GM18502 (cell line): ENCODE measurements around the gene TREM1.
A peak's percentile ranks its signal among the peaks of the same experiment; 100 is the strongest.
"Not testable (repeated sequence)": the region's sequence is repeated elsewhere in the genome, so short reads cannot be mapped to it uniquely, and the experiment has no call there.

Experiments
- ATAC-seq: cut with Tn5 transposase; IDR thresholded peaks from one replicate; pipeline ENCODE4 v1.9.1; 2021; ENCODE audit warnings: mild to moderate bottlenecking; ENCODE audit not compliant: unreplicated experiment, poor library complexity

Gene TREM1

DNA sequence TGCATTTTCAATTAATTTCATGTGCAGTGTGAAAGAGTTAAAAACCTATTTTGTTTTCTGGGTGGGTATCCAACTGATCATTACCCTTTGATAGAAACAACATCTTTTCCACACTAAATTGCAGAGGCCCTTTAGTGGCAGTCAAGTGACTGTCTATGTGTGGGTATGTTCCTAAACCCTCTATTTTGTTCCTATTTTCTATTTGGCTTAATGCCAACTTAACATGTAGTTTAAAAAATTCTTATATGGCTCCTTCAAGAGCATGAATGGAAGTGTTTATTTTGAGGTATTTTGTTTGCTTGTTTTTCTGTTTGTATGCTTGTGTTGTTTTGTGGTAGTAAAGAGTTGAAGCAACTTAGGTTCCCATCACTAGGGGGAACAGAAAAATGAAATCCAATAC is 19.9 kb downstream of the TREM1 start:
- no peak for ATAC-seq

- ATAC-seq = no peak
Measured at GRCh38 chr6:41263267-41263666, 23.2 kb downstream of the TREM1 start.

- no peak for ATAC-seq
Measured at GRCh38 chr6:41262401-41262800, 24.1 kb downstream of the TREM1 start.

GRCh38 chr6:41258196-41258493 is 28.3 kb downstream of the TREM1 start:
- no peak for ATAC-seq

DNA sequence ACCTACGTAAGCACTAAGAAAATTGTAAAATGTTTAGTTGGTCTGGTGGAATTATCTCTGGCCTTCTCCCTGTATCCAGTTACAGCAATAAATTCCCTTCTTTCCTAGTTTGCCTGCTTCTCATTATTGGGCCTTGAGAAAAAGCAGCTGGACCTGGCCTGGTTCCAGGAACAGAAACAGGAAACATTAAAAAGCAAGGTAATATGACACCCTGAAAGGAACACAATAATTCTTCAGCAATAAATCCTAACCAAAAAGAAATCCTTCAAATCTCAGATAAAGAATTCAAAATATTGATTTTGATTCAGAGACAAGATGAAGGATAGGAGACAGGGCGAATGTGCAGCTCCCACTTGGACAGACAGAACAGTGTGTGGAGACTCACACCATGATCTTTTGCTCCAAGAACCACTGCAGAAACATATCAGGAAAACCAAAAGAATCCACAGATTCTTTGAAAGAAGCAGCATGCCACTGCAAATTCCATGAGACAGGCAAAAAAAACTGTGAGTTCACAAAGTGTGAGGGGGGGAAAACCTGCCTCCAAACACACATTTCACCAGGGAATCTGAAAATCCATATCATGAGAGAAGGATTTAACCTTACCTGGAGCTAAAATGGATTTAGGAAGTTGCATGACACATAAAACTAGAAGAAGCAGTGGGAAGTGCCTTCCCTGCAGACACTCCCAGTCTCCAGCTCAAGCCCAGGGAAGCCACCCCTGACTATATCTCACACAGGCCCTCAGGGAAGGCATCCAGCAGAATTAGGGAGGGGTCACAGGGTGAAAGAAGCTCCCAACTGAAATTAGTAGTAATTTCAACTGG is 28.9 kb downstream of the TREM1 start:
- no peak for ATAC-seq

- peak; percentile 92 for ATAC-seq
Measured at GRCh38 chr6:41256383-41256782, 30.1 kb downstream of the TREM1 start.

GRCh38 chr6:41255638-41256246 is 30.7 kb downstream of the TREM1 start:
- ATAC-seq = peak; percentile 32

DNA sequence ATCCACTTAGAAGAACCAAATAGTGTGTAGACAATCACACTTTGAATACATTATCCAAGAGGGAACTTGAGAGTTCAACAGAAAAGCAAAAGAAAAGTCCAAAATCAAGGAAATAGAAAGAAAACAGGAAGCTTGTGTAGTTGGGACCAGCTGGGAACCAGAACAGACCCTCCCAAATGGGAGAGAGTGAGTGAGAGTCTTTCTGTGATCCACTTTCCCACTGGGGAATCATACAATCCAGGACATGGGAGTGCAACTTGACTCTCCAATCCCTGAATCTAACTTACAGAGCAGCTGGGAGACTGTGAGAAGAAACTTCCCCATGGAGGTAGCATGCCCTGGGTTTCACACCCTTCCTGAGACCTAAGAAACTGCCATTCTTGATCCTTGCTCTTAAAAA is 31.4 kb downstream of the TREM1 start:
- no peak for ATAC-seq

- ATAC-seq = no peak
Measured at GRCh38 chr6:41252401-41253169, 33.9 kb downstream of the TREM1 start.

- no peak for ATAC-seq
Measured at GRCh38 chr6:41247882-41248705, 38.4 kb downstream of the TREM1 start.

DNA sequence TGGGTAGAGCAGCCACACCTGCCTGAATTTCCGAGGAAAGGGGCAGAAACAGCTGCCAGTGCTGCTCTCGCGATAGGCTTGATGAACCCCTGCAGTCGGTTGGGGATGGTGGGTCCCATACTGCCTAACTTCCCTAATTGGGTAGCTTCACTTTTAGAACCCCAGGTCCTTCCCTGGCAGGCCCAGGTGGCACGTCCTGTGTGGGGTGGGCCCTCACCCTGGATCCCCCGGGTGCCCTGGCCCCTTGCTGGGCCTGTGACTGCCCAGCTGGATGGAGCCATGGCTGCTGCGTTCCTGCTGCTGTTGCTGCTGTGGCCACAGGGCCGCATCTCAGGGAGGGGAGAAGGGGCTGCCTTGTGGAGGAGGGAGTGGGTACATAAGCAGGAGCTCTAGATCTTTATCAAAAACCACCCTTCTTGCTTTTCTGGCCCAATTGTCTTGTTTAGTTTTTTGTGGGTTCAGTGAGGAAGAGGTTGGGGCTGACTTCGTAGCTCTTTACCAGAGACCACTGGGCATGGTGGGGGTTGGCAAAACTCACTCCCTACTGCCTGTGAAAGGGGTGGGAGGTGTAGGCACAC is 39.1 kb downstream of the TREM1 start:
- ATAC-seq = no peak

- not testable (repeated sequence) for ATAC-seq
Measured at GRCh38 chr6:41246529-41246928, 40.0 kb downstream of the TREM1 start.

DNA sequence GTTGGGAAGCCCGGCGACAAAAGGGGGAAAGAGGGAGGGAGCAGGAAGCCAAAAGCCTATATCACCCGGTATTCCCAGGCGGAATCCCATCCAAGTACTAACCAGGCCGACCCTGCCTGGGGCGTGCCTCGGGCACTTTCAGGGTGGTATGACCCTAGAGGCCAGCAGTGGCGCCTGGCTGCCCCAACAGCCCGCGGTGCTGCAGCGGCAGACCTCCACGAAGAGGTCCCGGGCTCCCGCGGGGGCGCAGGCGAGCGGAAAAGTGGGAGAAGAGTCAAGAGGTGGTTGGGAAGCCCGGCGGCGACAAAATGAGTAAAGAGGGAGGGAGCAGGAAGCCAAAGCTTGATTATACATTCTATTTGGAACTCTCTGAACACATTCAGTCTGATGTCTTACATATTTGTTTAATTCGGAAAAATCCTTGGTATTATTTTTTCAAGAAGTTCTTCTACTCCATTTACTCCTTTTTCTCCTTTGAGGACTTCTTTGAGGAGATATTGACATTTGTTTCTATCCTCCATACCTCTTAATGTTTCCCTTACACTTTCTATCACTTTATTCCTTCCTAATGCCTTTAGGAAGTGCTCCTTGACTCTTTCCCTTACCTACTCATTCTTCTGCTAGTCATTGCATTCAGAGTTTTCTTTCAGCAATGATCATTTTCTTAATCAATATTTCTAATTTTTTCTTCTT is 46.9 kb downstream of the TREM1 start:
- ATAC-seq = no peak

DNA sequence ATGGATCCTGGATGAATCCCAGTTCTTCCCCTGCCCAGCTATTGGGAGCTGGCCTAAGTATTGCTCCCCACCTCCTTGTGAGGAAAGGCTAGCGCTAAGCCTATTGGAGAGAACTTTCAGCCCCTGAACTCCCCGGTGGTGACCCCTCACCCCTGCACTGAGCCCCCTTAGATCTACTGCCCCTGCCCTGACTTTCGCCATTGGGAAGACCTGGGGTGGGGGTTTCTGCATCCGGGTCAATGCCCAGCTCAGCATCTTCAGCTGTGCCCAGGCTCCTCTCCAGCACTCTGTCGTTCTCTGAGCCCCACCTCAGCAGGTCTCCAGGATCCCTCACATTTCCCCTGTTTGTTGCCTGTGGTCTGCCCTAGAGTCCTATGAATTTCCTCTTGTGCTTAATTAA is 49.4 kb downstream of the TREM1 start:
- ATAC-seq = no peak

- no peak for ATAC-seq
Measured at GRCh38 chr6:41236276-41236675, 50.2 kb downstream of the TREM1 start.

GRCh38 chr6:41232667-41233066 is 53.8 kb downstream of the TREM1 start:
- no peak for ATAC-seq

GRCh38 chr6:41231246-41231645 is 55.2 kb downstream of the TREM1 start:
- ATAC-seq = no peak

- no peak for ATAC-seq
Measured at GRCh38 chr6:41229721-41230120, 56.8 kb downstream of the TREM1 start.

DNA sequence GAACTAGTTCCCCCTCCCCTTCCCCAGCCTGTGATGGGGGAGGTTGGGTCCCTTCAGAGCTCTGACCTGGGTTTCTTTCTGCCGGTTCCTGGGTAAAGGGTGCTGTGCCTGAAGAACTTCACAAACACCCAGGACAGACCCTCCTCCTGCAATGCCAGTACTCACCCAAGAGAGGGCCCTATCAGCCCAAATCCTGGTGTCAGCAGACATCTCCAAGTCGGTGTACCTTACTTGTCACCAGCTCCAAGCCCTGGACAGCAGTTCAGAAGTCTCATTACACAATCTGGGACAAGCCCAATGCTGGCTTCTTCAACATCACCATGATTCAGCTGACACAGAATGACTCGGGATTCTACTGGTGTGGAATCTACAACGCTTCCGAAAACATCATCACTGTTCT is 57.9 kb downstream of the TREM1 start:
- ATAC-seq = no peak

- no peak for ATAC-seq
Measured at GRCh38 chr6:41228096-41228495, 58.4 kb downstream of the TREM1 start, which contains the start of gene TREML4. TREML4 (plus strand) TSS chr6:41228349; CDS start chr6:41228428, 79 bp downstream.
